SK-N-SH (cell line): Measurements from ENCODE around the gene EEF1A2. TPM values are rescaled to one million over a fixed set of nuclear protein-coding genes. Genes with fewer than 3 reads are reported as not detected.

Experiments
- CTCF ChIA-PET: fragments of 300-600, 350-600 bp; formaldehyde crosslinking; extraction: SDS; loops from one replicate; lab custom pipeline; 2021; lab: Yijun Ruan, JAX
- POLR2A ChIA-PET: fragments of 350-600 bp; sonication (Branson Sonifier 250); formaldehyde crosslinking; extraction: SDS; loops from one replicate; lab custom pipeline; 2020; ENCODE audit warnings: antibody characterized with exemption, inconsistent platforms; lab: Yijun Ruan, JAX
- DNase-seq: peaks from one replicate; pipeline ENCODE4 v3.0.0; 2012
- H2AFZ ChIP-seq: fragments of 200-600 bp; sonication (generic); 2 replicates; pipeline ENCODE4 v1.8.1; 2016; ENCODE audit warnings: antibody characterized with exemption, mild to moderate bottlenecking, low read depth
- H3F3A ChIP-seq: fragments of 200-600 bp; sonication (generic); replicated peaks from 2 replicates; pipeline ENCODE3; 2016; ENCODE audit warnings: antibody characterized with exemption, mild to moderate bottlenecking; ENCODE audit not compliant: insufficient read depth
- H3K27ac ChIP-seq, 2 experiments: fragments of 200-500 bp in 1 of 2; fragments of 200-600 bp in 1 of 2; sonication (Bioruptor generic) in 1 of 2; sonication (generic), shearing (Covaris generic) in 1 of 2; 2 replicates each; pipeline versions ENCODE4 v1.5.1 to v1.6.1; 2014 to 2016; ENCODE audit warnings: low read depth in 2 of 2, inconsistent platforms in 1 of 2, low read length in 1 of 2, mild to moderate bottlenecking in 1 of 2, mixed read lengths in 1 of 2
- H3K27me3 ChIP-seq: fragments of 200-600 bp; sonication (generic), shearing (Covaris generic); 2 replicates; pipeline ENCODE4 v1.6.1; 2016; ENCODE audit warnings: mixed run types; ENCODE audit not compliant: insufficient read depth
- H3K36me3 ChIP-seq, 2 experiments: fragments of 200-500 bp in 1 of 2; fragments of 200-600 bp in 1 of 2; sonication (Bioruptor generic) in 1 of 2; sonication (generic) in 1 of 2; replicated peaks in 1 of 2; 2 replicates each; pipeline versions ENCODE3 to v1.5.1; 2014 to 2016; ENCODE audit warnings: low read length in 1 of 2, mild to moderate bottlenecking in 1 of 2; ENCODE audit not compliant: insufficient read depth in 2 of 2, control insufficient read depth in 1 of 2
- H3K4me1 ChIP-seq, 2 experiments: fragments of 200-500 bp in 1 of 2; fragments of 200-600 bp in 1 of 2; sonication (Bioruptor generic) in 1 of 2; sonication (generic), shearing (Covaris generic) in 1 of 2; 2 replicates each; pipeline versions ENCODE4 v1.5.1 to v1.6.1; 2014 to 2016; ENCODE audit warnings: low read depth in 1 of 2, low read length in 1 of 2, mixed run types in 1 of 2; ENCODE audit not compliant: insufficient read depth in 2 of 2, control insufficient read depth in 1 of 2
- H3K4me2 ChIP-seq: fragments of 200-600 bp; sonication (generic), shearing (Covaris generic); 2 replicates; pipeline ENCODE4 v1.6.1; 2017; ENCODE audit warnings: mixed run types
- H3K4me3 ChIP-seq, 2 experiments: fragments of 200-500 bp in 1 of 2; fragments of 200-600 bp in 1 of 2; sonication (Bioruptor generic) in 1 of 2; sonication (generic), shearing (Covaris generic) in 1 of 2; 2 replicates each; pipeline versions ENCODE4 v1.5.1 to v1.8.1; 2014 to 2016; ENCODE audit warnings: low read depth in 2 of 2, inconsistent platforms in 1 of 2, low read length in 1 of 2, mild to moderate bottlenecking in 1 of 2, mixed read lengths in 1 of 2, moderate library complexity in 1 of 2
- H3K79me2 ChIP-seq: fragments of 200-600 bp; sonication (generic); 2 replicates; pipeline ENCODE4 v1.8.1; 2017; ENCODE audit warnings: mild to moderate bottlenecking; ENCODE audit not compliant: insufficient read depth
- H3K9ac ChIP-seq: fragments of 200-600 bp; sonication (generic); 2 replicates; pipeline ENCODE4 v1.6.1; 2017; ENCODE audit warnings: mixed run types
- H3K9me2 ChIP-seq: fragments of 200-600 bp; sonication (generic); 2 replicates; pipeline ENCODE4 v1.6.1; 2017; ENCODE audit warnings: mixed run types
- H3K9me3 ChIP-seq: fragments of 200-600 bp; sonication (generic); 2 replicates; pipeline ENCODE4 v1.6.1; 2017; ENCODE audit warnings: mixed run types, mild to moderate bottlenecking, moderate library complexity
- H4K20me1 ChIP-seq: fragments of 200-600 bp; sonication (generic); 2 replicates; pipeline ENCODE4 v1.6.1; 2017; ENCODE audit warnings: mild to moderate bottlenecking, mixed run types; ENCODE audit not compliant: insufficient read depth
- CHD2 ChIP-seq: fragments of 150-350 bp; IDR thresholded peaks from 2 replicates; pipeline ENCODE4 v1.6.1; 2018; ENCODE audit warnings: low read length; ENCODE audit not compliant: partially characterized antibody
- ELF1 ChIP-seq: IDR thresholded peaks from 2 replicates; pipeline ENCODE4 v1.4.0; 2012
- EP300 ChIP-seq, 2 experiments: IDR thresholded peaks; 2 replicates each; pipeline versions ENCODE4 v1.4.0 to v1.6.1; 2012; ENCODE audit warnings: borderline replicate concordance in 1 of 2, low read depth in 1 of 2, low read length in 1 of 2
- EZH2phosphoT487 ChIP-seq: fragments of 200-600 bp; sonication (generic); IDR thresholded peaks from 2 replicates; pipeline ENCODE4 v1.6.1; 2017; ENCODE audit warnings: low read depth, mixed run types, mild to moderate bottlenecking, antibody characterized with exemption, moderate library complexity, borderline replicate concordance
- FOSL2 ChIP-seq: IDR thresholded peaks from 2 replicates; pipeline ENCODE4 v1.4.0; 2012; ENCODE audit warnings: low read depth, mild to moderate bottlenecking, moderate library complexity, borderline replicate concordance
- GABPA ChIP-seq: IDR thresholded peaks from 2 replicates; pipeline ENCODE4 v1.4.0; 2012; ENCODE audit warnings: low read depth, mild to moderate bottlenecking
- JUND ChIP-seq: IDR thresholded peaks from 2 replicates; pipeline ENCODE4 v1.4.0; 2012
- SIN3A ChIP-seq: IDR thresholded peaks from 2 replicates; pipeline ENCODE4 v1.6.1; 2012; ENCODE audit warnings: low read depth, mild to moderate bottlenecking, low read length, moderate library complexity, borderline replicate concordance
- TCF12 ChIP-seq: IDR thresholded peaks from 2 replicates; pipeline ENCODE4 v1.4.0; 2012
- WGBS: methylation state at CpG from one replicate; pipeline ENCODE4 v1.1.6; 2017; ENCODE audit warnings: low lambda C conversion rate; 5-methylcytosine and 5-hydroxymethylcytosine counted together
- polyA plus RNA-seq, 3 experiments: library from polyadenylated mRNA; depleted of rRNA; stranded (reverse); fragments of >200 nt; gene quantifications; 2 replicates each; pipeline ENCODE4 v1.2.3, GENCODE V29; 2012
- TF ChIP-seq, protein P1 (sequence below): fragments of 150-350 bp; IDR thresholded peaks from 2 replicates; pipeline ENCODE4 v1.6.1; 2016; ENCODE audit warnings: mild to moderate bottlenecking, low read depth, low read length
- TF ChIP-seq, protein P2 (sequence below): IDR thresholded peaks from 2 replicates; pipeline ENCODE4 v1.6.1; 2012; ENCODE audit warnings: mild to moderate bottlenecking, low read depth, low read length, moderate library complexity
- TF ChIP-seq, protein P3 (sequence below): IDR thresholded peaks from 2 replicates; pipeline ENCODE4 v1.4.0; 2012; ENCODE audit warnings: low read depth, borderline replicate concordance
- TF ChIP-seq, protein P4 (sequence below): IDR thresholded peaks from 2 replicates; pipeline ENCODE4; 2012

The EEF1A2 gene
- polyA plus RNA-seq, 1 of the 3 experiments (the other 2 are of a cell fraction): 16.5 TPM

DNA sequence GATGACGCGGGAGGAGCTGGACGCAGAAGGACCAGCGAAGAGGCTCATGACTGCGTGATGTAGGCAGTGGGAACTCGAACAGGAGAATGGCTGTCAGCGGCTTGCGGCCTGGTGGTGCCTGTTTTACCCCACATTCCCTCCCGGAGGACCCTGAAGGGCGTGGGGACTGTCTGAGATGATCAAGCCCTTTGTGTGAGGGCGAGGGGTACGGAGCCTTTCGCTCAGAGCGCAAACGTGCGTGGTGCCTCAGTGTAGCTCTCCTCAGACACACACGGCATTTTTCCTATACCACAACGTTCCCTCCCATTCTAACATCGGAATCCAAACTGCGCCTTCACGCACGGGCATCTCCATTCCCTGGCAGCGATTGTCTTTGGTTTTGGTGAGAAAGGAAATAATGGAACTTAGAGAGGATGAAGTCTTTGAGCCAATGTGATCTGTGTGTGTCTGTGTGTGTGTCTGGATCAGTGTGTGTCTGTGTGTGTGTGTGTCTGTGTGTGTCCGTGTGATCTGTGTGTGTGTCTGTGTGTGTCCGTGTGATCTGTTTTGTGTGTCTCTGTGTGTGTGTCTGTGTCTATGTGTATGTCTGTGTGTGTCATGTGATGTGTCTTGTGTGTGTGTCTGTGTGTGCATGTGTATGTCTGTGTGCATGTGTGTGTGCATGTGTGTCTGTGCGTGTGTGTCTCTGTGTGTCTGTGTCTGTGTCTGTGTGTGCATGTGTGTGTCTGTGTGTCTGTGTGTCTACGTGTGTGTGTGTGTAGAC lies 33.0 kb upstream of the EEF1A2 start (continued):
- TF ChIP-seq, protein P1, sequence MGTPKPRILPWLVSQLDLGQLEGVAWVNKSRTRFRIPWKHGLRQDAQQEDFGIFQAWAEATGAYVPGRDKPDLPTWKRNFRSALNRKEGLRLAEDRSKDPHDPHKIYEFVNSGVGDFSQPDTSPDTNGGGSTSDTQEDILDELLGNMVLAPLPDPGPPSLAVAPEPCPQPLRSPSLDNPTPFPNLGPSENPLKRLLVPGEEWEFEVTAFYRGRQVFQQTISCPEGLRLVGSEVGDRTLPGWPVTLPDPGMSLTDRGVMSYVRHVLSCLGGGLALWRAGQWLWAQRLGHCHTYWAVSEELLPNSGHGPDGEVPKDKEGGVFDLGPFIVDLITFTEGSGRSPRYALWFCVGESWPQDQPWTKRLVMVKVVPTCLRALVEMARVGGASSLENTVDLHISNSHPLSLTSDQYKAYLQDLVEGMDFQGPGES: no peak
- TF ChIP-seq FOSL2 (no peak), GABPA (no peak), CHD2 (no peak), JUND (no peak), EZH2phosphoT487 (no peak)
- TF ChIP-seq, protein P2, sequence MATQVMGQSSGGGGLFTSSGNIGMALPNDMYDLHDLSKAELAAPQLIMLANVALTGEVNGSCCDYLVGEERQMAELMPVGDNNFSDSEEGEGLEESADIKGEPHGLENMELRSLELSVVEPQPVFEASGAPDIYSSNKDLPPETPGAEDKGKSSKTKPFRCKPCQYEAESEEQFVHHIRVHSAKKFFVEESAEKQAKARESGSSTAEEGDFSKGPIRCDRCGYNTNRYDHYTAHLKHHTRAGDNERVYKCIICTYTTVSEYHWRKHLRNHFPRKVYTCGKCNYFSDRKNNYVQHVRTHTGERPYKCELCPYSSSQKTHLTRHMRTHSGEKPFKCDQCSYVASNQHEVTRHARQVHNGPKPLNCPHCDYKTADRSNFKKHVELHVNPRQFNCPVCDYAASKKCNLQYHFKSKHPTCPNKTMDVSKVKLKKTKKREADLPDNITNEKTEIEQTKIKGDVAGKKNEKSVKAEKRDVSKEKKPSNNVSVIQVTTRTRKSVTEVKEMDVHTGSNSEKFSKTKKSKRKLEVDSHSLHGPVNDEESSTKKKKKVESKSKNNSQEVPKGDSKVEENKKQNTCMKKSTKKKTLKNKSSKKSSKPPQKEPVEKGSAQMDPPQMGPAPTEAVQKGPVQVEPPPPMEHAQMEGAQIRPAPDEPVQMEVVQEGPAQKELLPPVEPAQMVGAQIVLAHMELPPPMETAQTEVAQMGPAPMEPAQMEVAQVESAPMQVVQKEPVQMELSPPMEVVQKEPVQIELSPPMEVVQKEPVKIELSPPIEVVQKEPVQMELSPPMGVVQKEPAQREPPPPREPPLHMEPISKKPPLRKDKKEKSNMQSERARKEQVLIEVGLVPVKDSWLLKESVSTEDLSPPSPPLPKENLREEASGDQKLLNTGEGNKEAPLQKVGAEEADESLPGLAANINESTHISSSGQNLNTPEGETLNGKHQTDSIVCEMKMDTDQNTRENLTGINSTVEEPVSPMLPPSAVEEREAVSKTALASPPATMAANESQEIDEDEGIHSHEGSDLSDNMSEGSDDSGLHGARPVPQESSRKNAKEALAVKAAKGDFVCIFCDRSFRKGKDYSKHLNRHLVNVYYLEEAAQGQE: no peak

DNA sequence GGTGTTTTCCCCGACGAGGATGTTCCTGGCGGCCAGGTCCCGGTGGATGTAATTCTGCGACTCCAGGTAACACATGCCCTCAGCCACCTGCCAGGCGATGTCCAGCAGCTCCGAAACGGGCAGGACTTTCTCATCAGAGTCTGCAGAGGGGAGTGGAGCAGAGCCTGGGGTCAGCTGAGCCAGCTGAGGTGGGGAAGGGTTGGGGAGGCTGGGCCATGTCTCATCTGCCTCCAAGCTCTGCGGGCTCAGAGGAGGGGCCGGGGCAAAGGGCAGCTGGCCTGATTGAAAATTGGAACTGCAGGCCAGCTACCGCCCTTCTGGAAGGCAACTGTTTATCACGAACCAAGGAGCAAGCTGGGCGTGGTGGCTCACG lies 31.9 kb upstream of the EEF1A2 start:
- Histone ChIP-seq H3K4me3 (no peak overlapping the region), H3K36me3 (no peaks in the 10 kb centered on the region), H3F3A (peaks cover 17% of the 10 kb centered on the region), H3K9me3 (no peaks in the 10 kb centered on the region), H3K27me3 (no peaks in the 10 kb centered on the region), H3K9ac (no peak overlapping the region), H4K20me1 (0 out of 2 replicates have a peak, but pooled peaks cover 4% of the 10 kb centered on the region), H3K4me2 (no peak overlapping the region), H3K79me2 (no peaks in the 10 kb centered on the region), H3K27ac (no peak overlapping the region), H2AFZ (no peak overlapping the region), H3K4me1 (no peaks in the 10 kb centered on the region; a peak in 1 of 4 replicates), H3K9me2 (no peaks in the 10 kb centered on the region)
- ChIA-PET POLR2A (no interaction called here), CTCF (interaction anchor here (3.7 to 5.2 kb wide), 2 partner anchors 8 to 34 kb away, joined by 17 to 25 read pairs; no protein-coding TSS in a partner anchor)
- WGBS: 91% methylated on average over 9 of the region's 14 CpGs
- TF ChIP-seq EP300 (IDR thresholded peaks at IDR 0.05; ENCODE audit: borderline replicate concordance in 1 of 2, low read depth in 1 of 2, low read length in 1 of 2) (no peak), ELF1 (no peak), TCF12 (no peak), SIN3A (no peak)
- TF ChIP-seq, protein P3, sequence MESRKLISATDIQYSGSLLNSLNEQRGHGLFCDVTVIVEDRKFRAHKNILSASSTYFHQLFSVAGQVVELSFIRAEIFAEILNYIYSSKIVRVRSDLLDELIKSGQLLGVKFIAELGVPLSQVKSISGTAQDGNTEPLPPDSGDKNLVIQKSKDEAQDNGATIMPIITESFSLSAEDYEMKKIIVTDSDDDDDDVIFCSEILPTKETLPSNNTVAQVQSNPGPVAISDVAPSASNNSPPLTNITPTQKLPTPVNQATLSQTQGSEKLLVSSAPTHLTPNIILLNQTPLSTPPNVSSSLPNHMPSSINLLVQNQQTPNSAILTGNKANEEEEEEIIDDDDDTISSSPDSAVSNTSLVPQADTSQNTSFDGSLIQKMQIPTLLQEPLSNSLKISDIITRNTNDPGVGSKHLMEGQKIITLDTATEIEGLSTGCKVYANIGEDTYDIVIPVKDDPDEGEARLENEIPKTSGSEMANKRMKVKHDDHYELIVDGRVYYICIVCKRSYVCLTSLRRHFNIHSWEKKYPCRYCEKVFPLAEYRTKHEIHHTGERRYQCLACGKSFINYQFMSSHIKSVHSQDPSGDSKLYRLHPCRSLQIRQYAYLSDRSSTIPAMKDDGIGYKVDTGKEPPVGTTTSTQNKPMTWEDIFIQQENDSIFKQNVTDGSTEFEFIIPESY: no peak
- TF ChIP-seq, protein P4, sequence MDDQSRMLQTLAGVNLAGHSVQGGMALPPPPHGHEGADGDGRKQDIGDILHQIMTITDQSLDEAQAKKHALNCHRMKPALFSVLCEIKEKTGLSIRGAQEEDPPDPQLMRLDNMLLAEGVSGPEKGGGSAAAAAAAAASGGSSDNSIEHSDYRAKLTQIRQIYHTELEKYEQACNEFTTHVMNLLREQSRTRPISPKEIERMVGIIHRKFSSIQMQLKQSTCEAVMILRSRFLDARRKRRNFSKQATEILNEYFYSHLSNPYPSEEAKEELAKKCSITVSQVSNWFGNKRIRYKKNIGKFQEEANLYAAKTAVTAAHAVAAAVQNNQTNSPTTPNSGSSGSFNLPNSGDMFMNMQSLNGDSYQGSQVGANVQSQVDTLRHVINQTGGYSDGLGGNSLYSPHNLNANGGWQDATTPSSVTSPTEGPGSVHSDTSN: no peak
- DNase-seq: peak; percentile 23
